Skeletal muscle satellite cell (primary cell): Measurements from ENCODE around the gene SEC11A.
"Not testable (repeated sequence)": the region's sequence is repeated elsewhere in the genome, so short reads cannot be mapped to it uniquely, and the experiment has no call there.

ENCODE experiments used
- H3K27me3 ChIP-seq: 2 replicates; pipeline ENCODE4 v1.7.0; 2013; ENCODE audit warnings: low read length; ENCODE audit not compliant: control insufficient read depth, insufficient read depth
- H3K36me3 ChIP-seq: 2 replicates; pipeline ENCODE4 v1.7.0; 2013; ENCODE audit warnings: mild to moderate bottlenecking, control low read depth, low read length; ENCODE audit not compliant: insufficient read depth
- H3K4me1 ChIP-seq: 2 replicates; pipeline ENCODE4 v1.7.0; 2013; ENCODE audit warnings: low read length; ENCODE audit not compliant: control insufficient read depth, insufficient read depth
- H3K4me2 ChIP-seq: 2 replicates; pipeline ENCODE4 v1.7.0; 2013; ENCODE audit warnings: mild to moderate bottlenecking, low read length
- H3K4me3 ChIP-seq: 2 replicates; pipeline ENCODE4 v1.7.0; 2013; ENCODE audit warnings: low read length
- H3K9ac ChIP-seq: 2 replicates; pipeline ENCODE4 v1.7.0; 2013; ENCODE audit warnings: mild to moderate bottlenecking, low read depth, low read length, moderate library complexity
- H3K9me3 ChIP-seq: replicated peaks from 2 replicates; pipeline ENCODE4 v1.7.0; 2013; ENCODE audit warnings: mild to moderate bottlenecking, control low read depth, low read length

The SEC11A gene

GRCh38 chr15:84702961-84703482 is 12.9 kb downstream of the SEC11A start:
- H3K27me3 ChIP-seq = no peaks in the 10 kb centered on the region
- peaks cover 16% of the 10 kb centered on the region for H3K4me1 ChIP-seq
- peaks cover 8% of the 10 kb centered on the region for H3K36me3 ChIP-seq

GRCh38 chr15:84699538-84700191 is 16.3 kb downstream of the SEC11A start:
- H3K9me3 ChIP-seq = no peaks in the 10 kb centered on the region
- H3K4me1 ChIP-seq = peaks cover 8% of the 10 kb centered on the region
- no peak overlapping the region for H3K4me3 ChIP-seq
- H3K9ac ChIP-seq = no peak overlapping the region
- peaks cover 4% of the 10 kb centered on the region for H3K36me3 ChIP-seq
- no peaks in the 10 kb centered on the region for H3K27me3 ChIP-seq
- H3K4me2 ChIP-seq = no peak overlapping the region

More at GRCh38 chr15:84702961-84703482, 12.9 kb downstream of the SEC11A start:
- no peak overlapping the region for H3K4me2 ChIP-seq
- no peaks in the 10 kb centered on the region for H3K9me3 ChIP-seq
- H3K9ac ChIP-seq = no peak overlapping the region
- no peak overlapping the region for H3K4me3 ChIP-seq

GRCh38 chr15:84697236-84697990 is 18.5 kb downstream of the SEC11A start:
- Histone ChIP-seq H3K27me3 (no peaks in the 10 kb centered on the region), H3K9ac (no peak overlapping the region), H3K36me3 (peaks cover under 1% of the 10 kb centered on the region), H3K4me1 (no peaks in the 10 kb centered on the region), H3K4me3 (no peak overlapping the region), H3K9me3 (no peaks in the 10 kb centered on the region), H3K4me2 (no peak overlapping the region)

- Histone ChIP-seq H3K9me3 (no peaks in the 10 kb centered on the region), H3K4me1 (no peaks in the 10 kb centered on the region), H3K4me3 (no peak overlapping the region), H3K36me3 (peaks cover 3% of the 10 kb centered on the region), H3K4me2 (no peak overlapping the region), H3K9ac (no peak overlapping the region), H3K27me3 (no peaks in the 10 kb centered on the region)
Measured at GRCh38 chr15:84696757-84697156, 19.2 kb downstream of the SEC11A start.

GRCh38 chr15:84690342-84690741 is 25.6 kb downstream of the SEC11A start:
- Histone ChIP-seq H3K4me2 (no peak overlapping the region), H3K36me3 (peaks cover 37% of the 10 kb centered on the region), H3K4me1 (peaks cover 6% of the 10 kb centered on the region)

GRCh38 chr15:84689858-84690257 is 26.1 kb downstream of the SEC11A start:
- Histone ChIP-seq H3K4me3 (no peak overlapping the region), H3K36me3 (peaks cover 37% of the 10 kb centered on the region), H3K27me3 (no peaks in the 10 kb centered on the region), H3K4me1 (peaks cover 6% of the 10 kb centered on the region), H3K9me3 (no peaks in the 10 kb centered on the region), H3K4me2 (no peak overlapping the region), H3K9ac (no peak overlapping the region)

More at GRCh38 chr15:84690342-84690741, 25.6 kb downstream of the SEC11A start:
- Histone ChIP-seq H3K9ac (no peak overlapping the region), H3K4me3 (no peak overlapping the region), H3K27me3 (no peaks in the 10 kb centered on the region), H3K9me3 (no peaks in the 10 kb centered on the region)

GRCh38 chr15:84686446-84686845 is 29.5 kb downstream of the SEC11A start:
- not testable (repeated sequence) for H3K4me2 ChIP-seq, H3K27me3 ChIP-seq, H3K4me3 ChIP-seq, H3K9ac ChIP-seq, H3K9me3 ChIP-seq
- H3K36me3 ChIP-seq = peaks cover 49% of the 10 kb centered on the region
- H3K4me1 ChIP-seq = peaks cover 21% of the 10 kb centered on the region

GRCh38 chr15:84685304-84685703 is 30.6 kb downstream of the SEC11A start:
- no peak overlapping the region for H3K9ac ChIP-seq
- no peak overlapping the region for H3K4me2 ChIP-seq
- H3K4me1 ChIP-seq = peaks cover 21% of the 10 kb centered on the region
- no peak overlapping the region for H3K4me3 ChIP-seq
- no peaks in the 10 kb centered on the region for H3K27me3 ChIP-seq
- peaks cover 52% of the 10 kb centered on the region for H3K36me3 ChIP-seq
- H3K9me3 ChIP-seq = no peaks in the 10 kb centered on the region

GRCh38 chr15:84684092-84684491 is 31.8 kb downstream of the SEC11A start:
- Histone ChIP-seq H3K27me3 (no peaks in the 10 kb centered on the region), H3K36me3 (peaks cover 51% of the 10 kb centered on the region), H3K4me3 (no peak overlapping the region), H3K9ac (no peak overlapping the region), H3K4me2 (no peak overlapping the region), H3K9me3 (no peaks in the 10 kb centered on the region), H3K4me1 (peaks cover 21% of the 10 kb centered on the region)

GRCh38 chr15:84681831-84682230 is 34.1 kb downstream of the SEC11A start:
- Histone ChIP-seq H3K9me3 (no peaks in the 10 kb centered on the region), H3K9ac (no peak overlapping the region), H3K4me2 (no peak overlapping the region), H3K36me3 (peaks cover 49% of the 10 kb centered on the region), H3K4me3 (no peak overlapping the region), H3K27me3 (no peaks in the 10 kb centered on the region), H3K4me1 (peaks cover 21% of the 10 kb centered on the region)

GRCh38 chr15:84671211-84671610 is 44.7 kb downstream of the SEC11A start:
- Histone ChIP-seq H3K4me2 (no peak overlapping the region), H3K27me3 (no peaks in the 10 kb centered on the region), H3K9ac (no peak overlapping the region), H3K4me1 (peaks cover 29% of the 10 kb centered on the region), H3K9me3 (no peaks in the 10 kb centered on the region), H3K36me3 (peaks cover 33% of the 10 kb centered on the region), H3K4me3 (no peak overlapping the region)
